GM19351 (cell line): Measurements from ENCODE around the gene PTPRT.

ENCODE experiments used
- ATAC-seq: cut with Tn5 transposase; IDR thresholded peaks from one replicate; pipeline ENCODE4 v1.9.1; 2021; ENCODE audit warnings: mild to moderate bottlenecking, moderate library complexity; ENCODE audit not compliant: unreplicated experiment

PTPRT gene

DNA sequence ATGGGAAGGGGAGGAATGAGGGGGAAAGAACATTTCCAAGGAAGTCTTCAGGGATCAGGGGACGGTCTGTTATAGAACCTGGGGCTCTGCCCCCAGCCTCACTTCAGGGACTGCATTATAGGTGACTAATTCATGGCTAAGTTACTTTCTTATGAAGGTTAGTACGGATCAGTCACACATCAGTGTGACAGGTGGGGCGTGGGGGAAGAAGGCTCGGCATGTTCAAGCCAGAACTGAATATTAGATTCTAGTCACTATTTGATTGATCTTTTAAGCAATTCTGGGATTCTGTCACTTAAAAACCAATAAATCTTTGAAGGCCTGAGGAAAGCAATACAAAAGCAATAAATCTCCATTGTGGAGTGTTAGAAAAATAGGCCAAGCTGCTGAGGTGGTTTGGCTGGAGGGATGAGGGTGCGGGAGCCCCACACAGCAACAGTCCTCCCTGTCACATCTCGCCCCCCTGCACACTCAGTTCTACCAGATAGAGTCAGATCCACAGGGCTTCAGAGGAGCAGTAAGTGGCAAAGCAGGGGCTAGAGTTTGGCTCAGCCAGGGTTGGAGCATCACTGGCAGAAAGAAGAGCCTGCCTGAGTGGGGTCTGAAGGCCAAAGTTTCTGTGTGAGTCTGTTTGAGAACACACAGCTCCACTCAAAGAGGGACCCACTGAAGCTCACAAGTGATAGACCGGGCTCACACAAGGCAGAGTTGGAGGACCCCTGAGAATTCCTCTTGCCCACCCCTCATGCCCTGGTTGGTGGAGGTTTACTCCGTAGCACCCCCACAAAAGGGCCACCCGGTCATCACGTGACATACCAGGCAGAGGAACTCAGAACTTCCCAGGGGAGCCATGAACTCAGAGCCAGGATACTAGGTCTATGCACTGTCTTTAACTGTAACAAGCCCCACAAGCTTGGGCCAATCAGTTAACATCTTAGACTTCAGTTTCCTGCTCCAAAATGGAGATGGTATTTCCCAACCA, 843.2 kb downstream of the PTPRT start:
- ATAC-seq = no peak

DNA sequence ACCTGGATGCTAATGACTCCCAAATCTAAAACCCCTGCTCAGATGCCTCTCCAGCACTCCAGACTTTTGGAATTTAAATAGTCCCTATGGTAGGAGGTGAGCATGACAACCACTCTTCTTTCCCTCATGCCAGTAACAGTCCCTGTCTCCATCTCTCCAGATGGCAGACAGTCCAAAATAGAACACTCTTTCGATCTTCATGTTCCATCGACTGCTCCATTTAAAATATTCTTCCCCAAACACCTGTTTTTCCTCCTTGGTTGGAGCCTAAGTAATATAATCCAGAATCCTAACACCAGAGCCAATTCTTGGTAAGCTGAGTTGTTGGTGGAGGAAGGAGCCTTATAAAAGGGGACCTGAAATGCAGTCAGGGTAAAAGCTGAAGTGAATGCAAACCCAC, 848.1 kb downstream of the PTPRT start:
- no peak for ATAC-seq

DNA sequence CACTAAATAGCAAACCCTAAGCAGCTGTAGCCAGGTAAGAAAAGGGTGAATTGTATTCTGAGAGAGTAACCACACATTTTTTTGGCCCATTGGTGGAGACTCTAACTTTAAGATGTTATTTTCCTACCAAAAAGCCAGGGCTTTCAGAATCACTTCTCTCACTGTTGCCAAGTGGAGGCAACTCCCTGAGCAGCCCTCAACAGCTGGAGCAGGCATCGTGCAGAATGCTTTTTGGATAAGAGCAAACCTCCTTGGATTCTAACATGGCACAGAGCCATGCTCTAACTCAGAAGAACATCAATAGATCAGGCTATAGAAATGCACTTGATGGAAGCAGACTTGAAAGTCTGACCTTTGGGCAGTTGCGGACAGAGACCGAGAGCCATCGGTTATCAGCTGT, 849.3 kb downstream of the PTPRT start:
- ATAC-seq = no peak

DNA sequence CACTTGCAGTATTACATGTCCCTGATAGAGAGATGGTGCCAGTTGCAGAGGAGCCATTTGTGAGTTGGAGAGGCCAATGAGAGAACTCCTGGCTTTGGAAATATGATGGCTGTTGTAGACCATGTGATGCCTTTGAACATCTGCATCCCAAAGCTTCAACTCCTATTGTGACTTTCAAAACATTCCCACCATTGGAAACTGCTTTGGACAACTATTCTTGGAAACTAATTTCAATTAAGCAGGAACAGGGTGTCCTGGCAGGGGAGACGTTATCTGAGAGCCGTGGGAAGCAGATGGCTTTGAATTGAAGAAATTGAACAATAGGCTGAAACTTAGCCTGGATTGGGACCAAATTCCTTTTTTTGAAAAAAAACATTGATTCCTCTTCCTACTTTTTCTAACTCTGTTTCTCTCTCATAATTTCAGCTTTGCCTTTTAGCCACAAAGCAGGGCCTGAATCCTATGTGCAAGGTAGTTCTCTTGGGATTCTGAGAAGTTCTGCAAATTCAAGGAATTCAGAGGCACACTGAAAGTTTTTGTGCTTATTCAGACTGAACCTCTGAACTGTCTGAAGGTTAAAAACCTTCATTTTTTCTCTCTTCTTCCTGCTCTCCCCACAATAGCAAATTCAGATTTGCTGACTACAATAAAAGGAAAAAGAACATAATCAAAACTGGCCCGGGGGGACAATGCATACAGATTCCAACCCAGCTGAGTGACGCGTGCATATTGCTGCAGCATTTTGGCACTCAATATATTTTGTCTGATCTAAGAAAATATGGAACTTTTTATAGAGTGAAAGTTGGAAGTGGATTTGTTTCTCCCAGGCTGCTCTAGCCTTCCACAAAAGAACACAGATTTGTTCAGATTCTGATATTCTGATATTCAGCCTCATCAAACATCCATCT, 851.2 kb downstream of the PTPRT start:
- no peak for ATAC-seq

DNA sequence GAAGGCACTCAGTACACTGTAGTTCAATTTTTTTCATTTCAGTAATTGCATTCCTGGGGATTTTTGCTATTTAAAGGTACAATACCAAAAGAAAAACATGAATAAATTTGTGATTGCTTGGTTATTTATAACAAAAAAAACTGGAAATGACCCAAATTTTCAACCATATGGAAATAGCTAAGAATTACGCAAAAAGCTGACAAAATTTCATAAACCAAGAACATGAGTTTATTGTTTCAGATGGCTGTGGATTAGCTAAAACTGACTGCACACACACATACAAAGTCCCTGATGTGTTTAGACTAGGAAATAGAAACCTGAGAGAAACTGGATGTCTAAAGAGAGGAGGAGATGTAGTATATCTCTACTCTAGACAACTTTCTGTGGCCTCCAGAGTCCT, 853.1 kb downstream of the PTPRT start:
- no peak for ATAC-seq

DNA sequence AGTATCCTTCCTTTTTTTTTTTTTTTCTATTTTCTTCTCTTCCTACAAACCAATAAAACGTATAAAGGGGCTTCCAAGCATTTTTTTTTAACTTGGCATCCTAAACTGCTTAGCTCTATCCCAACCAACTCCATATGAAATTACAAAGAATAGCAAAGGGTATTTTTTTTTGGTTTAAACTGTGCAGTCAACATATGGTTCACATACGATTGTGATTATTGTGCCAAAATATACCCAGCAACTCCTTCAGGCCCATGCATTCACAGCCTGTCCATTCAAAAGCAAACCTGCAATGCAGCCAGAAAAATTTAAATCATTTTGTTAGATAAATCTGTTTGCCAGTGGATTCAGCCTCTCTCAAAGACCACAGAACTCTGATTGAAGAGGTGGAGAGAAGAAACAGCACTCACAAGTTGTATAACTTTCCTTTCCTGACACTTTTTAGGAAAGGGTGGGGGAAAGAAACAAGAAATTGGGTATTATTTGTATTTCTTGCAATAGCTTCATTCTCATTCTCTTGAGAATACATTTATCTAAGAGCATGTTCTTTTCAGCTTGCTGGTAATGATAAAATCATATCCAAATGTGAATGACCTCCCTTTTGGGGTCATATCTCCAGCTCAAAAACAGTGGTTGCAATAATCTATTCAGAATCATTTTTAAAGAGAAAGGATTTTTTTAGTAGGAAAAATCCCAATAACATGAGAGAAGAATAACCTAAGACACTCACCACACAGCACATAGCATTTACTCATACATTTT, 870.3 kb downstream of the PTPRT start:
- ATAC-seq = no peak

DNA sequence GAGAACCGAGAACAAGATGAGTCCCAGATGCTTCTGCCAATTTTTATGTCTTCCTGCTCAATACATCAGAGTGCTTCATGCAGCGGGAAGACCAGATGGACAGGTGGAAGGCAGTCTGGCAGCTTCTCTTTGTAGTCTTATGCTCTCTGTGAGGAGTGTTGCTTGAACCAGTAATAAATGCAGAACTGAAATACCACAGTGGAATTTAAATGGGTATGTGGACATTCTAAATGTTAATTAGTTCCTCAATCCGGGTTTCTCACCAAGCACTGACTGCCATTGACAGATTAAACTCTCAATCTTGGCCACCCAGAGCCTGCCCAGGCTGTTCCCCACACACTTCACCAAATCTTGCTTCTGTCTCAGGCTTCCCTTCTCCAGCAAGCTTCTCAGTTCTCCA, 876.0 kb downstream of the PTPRT start:
- no peak for ATAC-seq

DNA sequence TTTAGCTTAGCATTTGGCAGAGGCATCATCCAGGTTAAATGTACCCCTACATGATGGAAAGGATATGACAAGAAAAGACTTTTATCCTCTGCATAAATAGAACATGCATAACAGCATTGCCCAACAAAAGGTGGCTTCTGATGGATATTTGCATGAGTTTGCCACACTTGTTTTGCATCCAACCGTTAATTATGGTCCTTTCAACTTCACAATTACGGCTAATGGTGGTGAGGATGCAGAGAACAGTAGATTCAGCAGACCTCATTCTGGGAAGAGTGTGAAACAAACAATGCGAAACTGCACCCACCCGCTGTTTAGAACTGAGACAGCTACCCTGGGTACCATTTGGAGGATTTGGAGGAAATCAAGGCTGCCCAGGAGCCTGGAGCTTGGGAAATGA, 880.7 kb downstream of the PTPRT start:
- ATAC-seq = no peak

DNA sequence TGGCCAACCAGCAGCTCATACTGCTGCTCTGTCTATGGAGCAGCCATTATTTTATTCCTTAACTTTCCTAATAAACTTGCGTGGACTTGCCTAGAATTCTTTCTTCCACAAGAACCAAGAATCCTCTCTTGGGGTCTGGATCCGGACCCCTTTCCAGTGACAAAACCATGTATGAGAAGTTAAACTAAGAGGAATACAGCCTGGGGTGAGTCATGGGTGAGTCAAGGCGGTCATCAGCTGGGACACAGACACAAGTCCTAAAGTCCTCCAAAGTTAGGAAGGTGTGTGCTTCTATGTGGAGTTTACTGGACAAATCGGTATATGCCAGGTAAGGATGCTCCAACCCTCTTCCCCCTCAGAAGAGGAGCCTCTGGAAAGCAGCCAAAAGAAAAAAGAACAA, 881.5 kb downstream of the PTPRT start:
- no peak for ATAC-seq

DNA sequence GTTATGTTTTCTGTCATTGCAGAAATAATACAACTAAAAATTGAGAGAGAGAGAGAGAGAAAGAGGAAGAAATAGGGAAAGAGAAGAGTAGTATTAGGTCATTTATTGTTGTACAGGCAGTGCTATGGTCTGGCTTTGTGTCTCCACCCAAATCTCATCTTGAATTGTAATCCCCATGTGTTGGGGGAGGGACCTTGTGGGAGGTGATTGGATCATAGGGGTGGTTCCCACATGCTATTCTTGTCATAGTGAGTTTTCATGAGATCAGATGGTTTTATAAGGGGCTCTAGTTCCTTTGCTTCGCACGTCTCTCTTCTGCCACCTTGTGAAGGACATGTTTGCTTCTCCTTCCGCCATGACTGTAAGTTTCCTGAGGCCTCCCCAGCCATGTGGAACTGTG, 894.1 kb downstream of the PTPRT start:
- no peak for ATAC-seq

DNA sequence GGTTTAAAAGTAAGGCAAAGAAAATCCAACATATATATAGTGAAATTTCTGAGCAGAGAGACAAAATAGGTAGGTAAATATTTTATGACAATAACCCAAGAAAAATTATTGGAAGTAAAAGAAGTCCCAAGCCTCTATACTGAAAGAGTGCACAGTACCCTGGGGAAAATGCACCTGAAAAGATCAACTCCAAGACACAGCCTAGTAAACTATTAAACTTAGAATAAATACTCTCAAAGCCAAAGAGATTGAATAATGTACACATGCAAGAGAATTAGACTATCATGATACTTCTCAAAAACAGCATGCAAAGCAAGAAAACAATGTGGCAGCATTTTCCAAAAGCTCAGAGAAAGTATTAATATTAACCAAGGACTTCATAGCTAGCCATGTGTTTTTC, 894.7 kb downstream of the PTPRT start:
- ATAC-seq = no peak

DNA sequence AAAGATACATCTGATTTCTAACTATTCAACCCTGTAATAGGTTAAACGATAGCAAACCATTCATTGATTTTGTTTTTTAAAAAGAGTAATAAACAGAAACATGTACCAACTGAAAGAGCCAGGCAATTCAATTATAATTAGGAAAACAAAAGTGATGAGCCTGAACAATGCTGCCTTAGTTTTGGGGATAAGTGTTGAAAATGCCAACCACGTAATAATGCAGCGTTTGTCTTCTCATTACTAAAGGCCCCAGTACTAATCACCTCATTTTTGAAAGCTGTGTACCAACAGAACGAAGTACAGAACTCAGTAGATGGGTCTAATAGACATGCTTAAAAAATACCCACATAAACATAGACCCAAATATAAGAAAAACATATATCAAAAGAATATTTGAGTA, 907.9 kb downstream of the PTPRT start:
- ATAC-seq = no peak

DNA sequence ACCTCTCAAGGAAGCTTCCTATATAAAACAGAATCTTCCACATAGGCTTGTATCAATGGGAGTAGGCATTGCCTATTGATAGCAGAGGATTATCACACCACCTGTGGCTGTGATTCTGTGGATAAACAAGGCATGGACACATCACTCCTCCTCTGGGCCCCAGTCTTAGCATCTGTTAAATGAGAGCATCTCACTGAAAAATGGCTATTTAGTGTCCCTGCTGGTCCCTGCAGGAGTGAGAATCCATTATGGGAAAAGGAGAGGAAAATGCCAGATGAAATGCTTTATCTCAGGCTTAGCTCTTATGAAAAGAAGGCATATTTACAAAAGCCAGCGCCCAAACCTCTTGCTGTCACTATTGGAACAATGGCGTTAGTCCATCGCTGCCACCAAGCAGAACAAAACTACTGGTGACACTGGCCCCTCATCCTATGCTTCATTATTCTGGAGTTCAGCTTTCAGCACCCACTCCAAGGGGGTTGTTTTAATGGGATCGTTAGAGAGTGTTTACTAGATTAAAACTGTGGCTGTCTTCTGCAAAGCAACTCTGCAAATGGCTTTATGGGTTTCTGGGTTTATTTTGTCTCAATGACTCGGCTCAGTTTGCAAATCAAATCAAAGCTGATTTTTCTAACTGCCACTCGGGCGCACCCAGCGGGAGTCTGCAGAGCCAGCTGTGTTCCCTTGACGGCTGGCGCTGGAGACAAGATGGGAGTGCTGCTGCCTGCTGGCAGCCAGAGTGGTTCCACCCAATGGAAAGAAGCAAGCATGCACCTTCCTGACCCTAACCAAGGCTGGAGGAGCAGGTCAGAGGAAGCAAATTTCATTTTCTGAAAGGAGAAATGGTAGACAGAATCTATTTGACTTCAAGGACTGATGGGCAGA, 912.7 kb downstream of the PTPRT start:
- ATAC-seq = no peak

DNA sequence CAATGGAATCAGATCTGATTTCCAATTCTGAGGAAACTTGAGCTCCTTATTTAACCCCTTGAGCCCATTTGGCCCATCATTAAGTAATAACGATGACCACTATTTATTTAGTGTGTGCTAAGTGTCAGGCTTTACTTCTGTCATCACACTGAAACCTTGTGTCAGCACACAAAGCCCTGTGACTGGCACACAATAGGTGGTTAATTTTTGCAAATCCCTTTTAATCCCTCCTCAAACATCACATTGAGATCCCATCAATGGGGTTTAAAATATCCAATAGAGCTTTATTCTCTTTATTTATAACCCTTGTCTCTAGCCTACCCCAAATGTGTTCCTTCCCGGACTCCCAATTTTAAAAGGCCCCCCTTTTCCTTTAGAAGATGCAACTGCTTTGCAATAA, 914.7 kb downstream of the PTPRT start:
- ATAC-seq = no peak

DNA sequence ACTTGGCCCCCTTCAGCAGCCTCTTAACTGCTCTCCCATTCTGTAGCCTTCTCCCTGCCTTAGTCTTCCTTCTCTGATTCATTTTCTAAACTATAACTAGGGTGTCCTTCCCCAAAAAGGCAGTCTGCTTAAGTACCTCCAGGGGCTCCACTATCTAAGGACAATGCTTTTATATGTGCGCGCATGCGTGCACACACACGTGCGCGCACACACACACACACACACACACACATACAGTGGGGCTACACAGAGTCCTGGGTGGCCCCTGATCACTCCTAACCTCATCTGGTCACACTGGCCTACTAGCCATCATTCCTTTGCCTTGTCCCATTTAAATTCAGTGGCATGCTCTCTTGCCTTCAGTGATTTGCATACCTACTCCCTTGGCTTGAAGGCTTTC, 917.2 kb downstream of the PTPRT start:
- ATAC-seq = no peak

DNA sequence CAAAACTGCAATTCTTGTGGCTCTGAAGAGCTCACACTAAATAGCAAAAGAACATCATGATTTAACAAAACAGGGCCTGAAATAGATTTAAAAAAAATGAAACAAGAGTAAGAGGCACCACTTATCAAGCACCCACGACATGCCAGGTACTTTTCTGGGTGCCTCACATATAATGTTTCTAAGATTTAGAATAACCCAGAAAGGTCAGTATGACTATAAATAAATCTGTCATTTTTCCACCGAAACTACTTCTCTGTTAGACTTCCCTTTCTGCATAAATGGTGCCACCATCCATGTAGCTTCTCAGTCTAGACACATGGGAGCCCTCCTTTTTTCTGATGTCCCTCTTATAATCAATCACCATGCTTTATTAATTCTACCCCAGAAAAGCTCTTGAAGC, 919.2 kb downstream of the PTPRT start:
- ATAC-seq = no peak

DNA sequence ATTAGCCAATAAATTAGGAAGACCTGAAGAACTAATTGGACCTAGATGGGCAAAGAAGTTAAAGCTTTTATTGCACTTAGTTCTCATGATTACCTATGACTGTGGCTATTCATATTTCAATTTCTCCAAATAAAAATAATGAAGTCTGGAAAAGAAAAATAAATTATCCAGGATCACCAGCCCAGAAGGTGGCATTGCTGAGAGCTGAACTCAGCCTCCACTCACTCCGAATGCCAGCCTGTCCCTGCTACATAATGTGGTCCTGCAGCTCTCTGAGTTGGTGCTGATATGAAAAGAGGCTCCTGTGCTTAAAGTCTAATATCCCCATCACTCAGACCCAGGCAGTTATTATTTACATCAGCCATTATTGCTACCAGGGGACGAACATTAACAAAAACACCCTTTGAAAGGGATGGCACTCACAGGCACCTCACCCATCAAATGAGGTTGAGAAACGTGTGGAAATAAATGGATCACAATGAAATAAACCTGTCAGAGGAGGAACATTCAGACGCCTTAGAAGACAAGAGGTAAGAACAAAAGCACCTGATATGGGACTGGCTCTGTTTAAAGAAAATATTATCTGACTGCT, 921.8 kb downstream of the PTPRT start:
- ATAC-seq = no peak

DNA sequence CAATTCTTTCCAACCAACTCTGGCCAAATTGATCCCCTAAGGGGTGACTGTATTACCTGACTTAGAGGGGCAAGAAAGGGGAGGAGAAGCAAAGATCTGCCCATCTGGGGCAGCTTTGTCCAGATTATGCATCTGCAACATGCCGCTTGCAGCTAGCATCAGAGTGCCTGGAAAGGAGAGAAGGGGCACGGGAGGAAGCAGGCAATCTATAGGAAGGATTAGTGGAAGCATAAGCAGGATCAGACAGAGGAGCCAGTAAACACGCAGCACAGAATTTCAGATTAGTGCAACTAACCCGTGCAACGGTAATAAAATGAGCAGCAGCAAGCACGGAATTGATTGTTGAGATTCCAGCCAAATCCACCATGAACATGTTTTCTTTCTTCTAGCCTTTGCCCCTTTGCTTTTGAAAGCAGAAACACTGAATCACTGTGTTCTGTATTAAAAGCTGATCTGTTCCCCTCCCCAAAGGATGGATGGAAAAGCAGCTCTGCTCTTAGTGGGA, 927.9 kb downstream of the PTPRT start:
- no peak for ATAC-seq

DNA sequence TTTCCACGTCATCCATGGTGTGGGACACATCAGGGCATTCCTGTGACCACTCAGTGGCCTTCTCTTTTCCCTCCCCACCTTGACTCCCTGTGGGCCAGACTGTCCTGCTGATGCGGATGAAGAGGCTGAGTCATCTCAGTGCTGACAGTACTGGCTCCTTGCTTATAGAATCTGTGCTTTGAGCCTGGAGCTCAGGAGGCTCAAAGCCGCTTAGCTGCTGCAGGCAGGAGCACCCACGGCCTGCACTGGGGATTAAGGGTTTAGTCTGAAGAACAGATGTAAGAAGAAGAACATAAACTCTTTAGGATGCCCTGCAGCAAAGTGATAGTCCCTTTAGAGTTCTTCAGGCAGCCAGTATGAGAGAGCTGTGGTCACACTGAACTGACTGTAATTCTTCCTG, 929.5 kb downstream of the PTPRT start:
- no peak for ATAC-seq

DNA sequence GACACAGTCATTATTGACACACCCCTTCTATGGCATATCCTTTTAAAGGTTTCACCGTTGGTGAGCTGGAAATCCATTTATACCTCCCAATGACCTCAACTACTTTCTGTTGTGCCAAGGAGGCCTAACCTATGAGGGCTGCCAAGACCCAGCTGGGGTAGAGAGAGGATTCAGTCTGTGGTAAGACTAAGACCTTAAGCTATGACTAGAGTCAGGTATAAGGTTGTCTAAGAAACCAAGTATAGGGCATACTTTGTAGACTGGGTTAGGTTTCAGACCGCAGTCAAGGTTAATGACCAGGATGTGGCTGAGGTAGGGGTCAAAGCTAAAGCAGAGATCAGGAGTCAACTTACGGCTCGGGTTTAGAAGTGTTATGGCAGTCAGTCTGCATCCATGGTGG, 930.3 kb downstream of the PTPRT start:
- no peak for ATAC-seq
